Activated CD8-positive, alpha-beta T cell treated with anti-CD3 and anti-CD28 coated beads for 36 hours (primary cell): ENCODE results near the gene ZNRF4. TPM values are rescaled to one million over a fixed set of nuclear protein-coding genes. Genes with fewer than 3 reads are reported as not detected.

Source experiments
- ATAC-seq: fragments of 200-7000 bp; cut with Tn5 transposase; one replicate; pipeline ENCODE4 v1.10.0; 2021; ENCODE audit warnings: mild to moderate bottlenecking, moderate library complexity
- CTCF ChIA-PET: fragments of 350-600 bp; sonication (Branson Sonifier 250); formaldehyde crosslinking; loops from one replicate; lab custom pipeline; 2021; ENCODE audit warnings: antibody characterized with exemption; lab: Charles Lee
- POLR2A ChIA-PET: fragments of 350-600 bp; sonication (Branson Sonifier 250); formaldehyde crosslinking; loops from one replicate; lab custom pipeline; 2021; ENCODE audit warnings: antibody characterized with exemption; lab: Charles Lee
- DNase-seq: peaks from one replicate; pipeline ENCODE4 v3.0.0-alpha.2; 2020
- H3K27ac Mint-ChIP-seq: one replicate; pipeline ENCODE4 v1.8.0; 2021; ENCODE audit warnings: mild to moderate bottlenecking, mixed read lengths
- H3K27me3 Mint-ChIP-seq: one replicate; pipeline ENCODE4 v1.8.0; 2021; ENCODE audit warnings: mixed read lengths
- H3K36me3 Mint-ChIP-seq: one replicate; pipeline ENCODE4 v1.8.0; 2021; ENCODE audit warnings: low read depth, mixed read lengths
- H3K4me1 Mint-ChIP-seq: one replicate; pipeline ENCODE4 v1.8.0; 2021; ENCODE audit warnings: low read depth, mixed read lengths
- H3K4me3 Mint-ChIP-seq: one replicate; pipeline ENCODE4 v1.8.0; 2021; ENCODE audit warnings: mild to moderate bottlenecking, moderate library complexity, mixed read lengths
- H3K9me3 Mint-ChIP-seq: one replicate; pipeline ENCODE4 v1.8.0; 2021; ENCODE audit warnings: mixed read lengths
- CTCF ChIP-seq: fragments of 200-600 bp; IDR thresholded peaks from one replicate; pipeline ENCODE4 v1.8.0; 2022; ENCODE audit warnings: antibody characterized with exemption, mild to moderate bottlenecking
- intact Hi-C: fragments of 100-400 bp; cut with micrococcal nuclease; formaldehyde crosslinking; loops from one replicate; pipeline ENCODE4 v1.10.0; 2022
- total RNA-seq, 2 experiments: library from RNA; stranded (reverse); gene quantifications; one replicate each; pipeline ENCODE4 v1.2.3, GENCODE V29; 2021

The ZNRF4 gene
- total RNA-seq, 2 experiments from 2014 or later, result not detected

DNA sequence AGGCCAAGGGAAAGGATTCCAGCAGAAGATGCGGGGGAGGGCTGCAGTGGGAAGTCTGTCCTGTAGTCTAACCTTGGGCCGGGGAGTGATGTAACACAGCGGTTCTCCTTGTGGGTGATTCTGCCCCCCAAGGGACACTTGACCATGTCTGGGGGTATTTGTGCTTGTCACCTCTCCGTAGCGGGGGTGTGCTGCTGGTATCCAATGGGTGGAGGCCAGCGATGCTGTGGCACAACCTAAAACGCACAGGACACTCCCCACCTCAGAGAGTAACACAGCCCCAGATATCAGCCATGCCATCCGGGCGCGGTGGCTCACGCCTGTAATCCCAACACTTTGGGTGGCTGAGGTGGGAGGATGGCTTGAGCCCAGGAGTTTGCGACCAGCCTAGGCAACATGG lies 36.3 kb downstream of the ZNRF4 start:
- Mint-ChIP-seq H3K9me3 (no peaks in the 10 kb centered on the region), H3K4me1 (no peaks in the 10 kb centered on the region), H3K36me3 (no peaks in the 10 kb centered on the region), H3K4me3 (no peak overlapping the region), H3K27me3 (peaks cover 30% of the 10 kb centered on the region), H3K27ac (no peak overlapping the region)
- ChIA-PET CTCF (no interaction called here), POLR2A (no interaction called here)
- no peak for TF ChIP-seq CTCF
- intact Hi-C loops, result no loop called here
- no peak for DNase-seq
- no peak for ATAC-seq

GRCh38 chr19:5492281-5492634 lies 37.0 kb downstream of the ZNRF4 start:
- ATAC-seq (no peak), DNase-seq (no peak)
- no peak overlapping the region for H3K27ac Mint-ChIP-seq
- POLR2A ChIA-PET, result no interaction called here
- no peak for TF ChIP-seq CTCF
- no peak overlapping the region for H3K4me3 Mint-ChIP-seq
- no peaks in the 10 kb centered on the region for H3K9me3 Mint-ChIP-seq
- intact Hi-C loops, result no loop called here
- H3K4me1 Mint-ChIP-seq, result no peaks in the 10 kb centered on the region
- peaks cover 33% of the 10 kb centered on the region for H3K27me3 Mint-ChIP-seq
- H3K36me3 Mint-ChIP-seq, result no peaks in the 10 kb centered on the region
- CTCF ChIA-PET, result no interaction called here

- Mint-ChIP-seq H3K27me3 (peaks cover 38% of the 10 kb centered on the region), H3K4me3 (no peak overlapping the region), H3K36me3 (no peaks in the 10 kb centered on the region), H3K4me1 (no peaks in the 10 kb centered on the region), H3K9me3 (no peaks in the 10 kb centered on the region), H3K27ac (no peak overlapping the region)
- TF ChIP-seq CTCF, result no peak
- intact Hi-C loops, result no loop called here
- no peak for DNase-seq
- CTCF ChIA-PET, result no interaction called here
- POLR2A ChIA-PET, result no interaction called here
- ATAC-seq, result no peak
Measured at GRCh38 chr19:5492635-5493409, 37.6 kb downstream of the ZNRF4 start.

GRCh38 chr19:5494773-5495172 lies 39.6 kb downstream of the ZNRF4 start:
- H3K4me3 Mint-ChIP-seq, result no peak overlapping the region
- DNase-seq, result no peak
- H3K27me3 Mint-ChIP-seq, result peaks cover 43% of the 10 kb centered on the region
- H3K27ac Mint-ChIP-seq, result no peak overlapping the region
- no peaks in the 10 kb centered on the region for H3K36me3 Mint-ChIP-seq
- no peak for ATAC-seq
- H3K9me3 Mint-ChIP-seq, result peaks cover 2% of the 10 kb centered on the region
- no peak for TF ChIP-seq CTCF
- intact Hi-C loops, result no loop called here
- no peaks in the 10 kb centered on the region for H3K4me1 Mint-ChIP-seq
- ChIA-PET CTCF (interaction anchor here (0.7 kb wide), 1 partner anchor 322 kb away, joined by 3 read pairs; no protein-coding TSS in a partner anchor), POLR2A (no interaction called here)

DNA sequence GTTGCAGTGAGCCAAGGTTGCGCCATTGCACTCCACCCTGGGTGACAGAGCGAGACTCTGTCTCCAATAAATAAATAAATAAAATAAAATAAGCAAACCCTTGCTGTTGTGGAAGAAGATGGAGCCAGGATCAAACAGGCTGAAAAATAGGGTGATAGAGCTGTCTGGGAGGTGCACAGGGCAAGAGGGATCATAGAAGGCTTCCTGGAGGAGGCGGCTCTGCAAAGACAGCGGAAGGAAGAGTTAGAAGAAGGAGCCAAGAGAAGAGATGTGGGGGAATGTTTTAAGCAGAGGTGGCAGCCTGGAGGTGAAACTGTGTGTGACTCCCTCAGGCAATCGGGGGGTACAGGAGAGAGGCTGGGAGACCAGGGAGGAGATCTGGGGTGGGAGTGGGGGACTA lies 40.6 kb downstream of the ZNRF4 start:
- no peak overlapping the region for H3K27ac Mint-ChIP-seq
- H3K4me3 Mint-ChIP-seq, result no peak overlapping the region
- H3K9me3 Mint-ChIP-seq, result peaks cover 2% of the 10 kb centered on the region
- ChIA-PET CTCF (no interaction called here), POLR2A (no interaction called here)
- peaks cover 39% of the 10 kb centered on the region for H3K27me3 Mint-ChIP-seq
- DNase-seq (no peak), ATAC-seq (no peak)
- no peaks in the 10 kb centered on the region for H3K36me3 Mint-ChIP-seq
- TF ChIP-seq CTCF, result no peak
- intact Hi-C loops, result no loop called here
- H3K4me1 Mint-ChIP-seq, result no peaks in the 10 kb centered on the region
